ENCODE measurements around the gene RNF144A.

GRCh38 chr2:6909431-6910385 is 7.5 kb upstream of the RNF144A start:
- no peak for TF ChIP-seq TBX2 (CRISPR knock-in tag; IDR thresholded peaks at IDR 0.05; ENCODE audit: borderline replicate concordance)
- no peak for TF ChIP-seq CTCF (CRISPR knock-in tag; IDR thresholded peaks at IDR 0.05)
- TF ChIP-seq PRDM10 (CRISPR knock-in tag; IDR thresholded peaks at IDR 0.05; ENCODE audit: low read depth): no peak
- no peak for TF ChIP-seq TCF7L2 (IDR thresholded peaks at IDR 0.05; ENCODE audit: low read depth, low read length)
- no peak for TF ChIP-seq ZFP41 (CRISPR knock-in tag; IDR thresholded peaks at IDR 0.05; ENCODE audit: borderline replicate concordance)
- TF ChIP-seq FOXP1 (IDR thresholded peaks at IDR 0.05): no peak
- no peak for TF ChIP-seq FOXP1 (CRISPR knock-in tag; IDR thresholded peaks at IDR 0.05)
- TF ChIP-seq POLR2A (IDR thresholded peaks at IDR 0.05; ENCODE audit: insufficient read depth in 1 of 2, low read depth in 2 of 2, low read length in 2 of 2): no peak

Data from HepG2 (cell line).